ENCODE results near the gene MORN5. TPM values are rescaled to one million over a fixed set of nuclear protein-coding genes. Genes with fewer than 3 reads are reported as not detected.

The MORN5 gene
- total and polyA plus RNA-seq, 4 donors: not detected

GRCh38 chr9:122212473-122213004 is 52.8 kb downstream of the MORN5 start:
- ATAC-seq (ENCODE audit: low FRiP score) (no peak), DNase-seq (no peak)
- H3K4me3 ChIP-seq (ENCODE audit: low read length in 2 of 2): no peak overlapping the region
- intact Hi-C loops (cut with DNase I): no loop called here
- H3K36me3 ChIP-seq (ENCODE audit: control insufficient read depth in 1 of 2, insufficient read depth in 2 of 2, low read length in 1 of 2): no peaks in the 10 kb centered on the region
- H3K27me3 ChIP-seq (ENCODE audit: control insufficient read depth in 1 of 2, insufficient read depth in 2 of 2, low read length in 1 of 2): peaks cover 0 to 2% of the 10 kb centered on the region in 2 donors
- 78 to 87% methylated on average over 7 of the region's 7 CpGs for WGBS, 2 donors
- H3K27ac ChIP-seq (ENCODE audit: low read depth in 1 of 2, low read length in 2 of 2): no peak overlapping the region
- H3K9me3 ChIP-seq (ENCODE audit: control insufficient read depth, low read length): peaks cover 2% of the 10 kb centered on the region
- H3K4me1 ChIP-seq (ENCODE audit: control insufficient read depth in 1 of 2, insufficient read depth in 2 of 2, low read length in 2 of 2): no peaks in the 10 kb centered on the region

GRCh38 chr9:122213102-122213588 is 53.4 kb downstream of the MORN5 start:
- H3K4me1 ChIP-seq (ENCODE audit: control insufficient read depth in 1 of 2, insufficient read depth in 2 of 2, low read length in 2 of 2): no peaks in the 10 kb centered on the region
- no peak overlapping the region for H3K27ac ChIP-seq (ENCODE audit: low read depth in 1 of 2, low read length in 2 of 2)
- no peaks in the 10 kb centered on the region for H3K36me3 ChIP-seq (ENCODE audit: control insufficient read depth in 1 of 2, insufficient read depth in 2 of 2, low read length in 1 of 2)
- ATAC-seq (ENCODE audit: low FRiP score) (no peak), DNase-seq (no peak)
- H3K4me3 ChIP-seq (ENCODE audit: low read length in 2 of 2): no peak overlapping the region
- 26 to 30% methylated on average over 20 of the region's 20 CpGs for WGBS, 2 donors
- H3K27me3 ChIP-seq (ENCODE audit: control insufficient read depth in 1 of 2, insufficient read depth in 2 of 2, low read length in 1 of 2): peaks cover 0 to 2% of the 10 kb centered on the region in 2 donors
- intact Hi-C loops (cut with DNase I): no loop called here
- H3K9me3 ChIP-seq (ENCODE audit: control insufficient read depth, low read length): peaks cover 2% of the 10 kb centered on the region

- no peak overlapping the region for H3K27ac ChIP-seq (ENCODE audit: low read depth in 1 of 2, low read length in 2 of 2)
- ATAC-seq (ENCODE audit: low FRiP score) (no peak), DNase-seq (no peak)
- no peaks in the 10 kb centered on the region for H3K4me1 ChIP-seq (ENCODE audit: control insufficient read depth in 1 of 2, insufficient read depth in 2 of 2, low read length in 2 of 2)
- H3K9me3 ChIP-seq (ENCODE audit: control insufficient read depth, low read length): peaks cover 2% of the 10 kb centered on the region
- H3K4me3 ChIP-seq (ENCODE audit: low read length in 2 of 2): no peak overlapping the region
- H3K27me3 ChIP-seq (ENCODE audit: control insufficient read depth in 1 of 2, insufficient read depth in 2 of 2, low read length in 1 of 2): peaks cover 0 to 2% of the 10 kb centered on the region in 2 donors
- H3K36me3 ChIP-seq (ENCODE audit: control insufficient read depth in 1 of 2, insufficient read depth in 2 of 2, low read length in 1 of 2): no peaks in the 10 kb centered on the region
- intact Hi-C loops (cut with DNase I): no loop called here
- 1 to 2% methylated on average over 57 to 93 of the region's 93 CpGs for WGBS, 2 donors
These were observed 54.1 kb downstream of the MORN5 start for GRCh38 chr9:122213589-122214413.

GRCh38 chr9:122214507-122214906 is 54.8 kb downstream of the MORN5 start:
- no peaks in the 10 kb centered on the region for H3K36me3 ChIP-seq (ENCODE audit: control insufficient read depth in 1 of 2, insufficient read depth in 2 of 2, low read length in 1 of 2)
- H3K27me3 ChIP-seq (ENCODE audit: control insufficient read depth in 1 of 2, insufficient read depth in 2 of 2, low read length in 1 of 2): peaks cover 0 to 2% of the 10 kb centered on the region in 2 donors
- WGBS, 2 donors: 26 to 28% methylated on average over 9 of the region's 9 CpGs
- no peak overlapping the region for H3K27ac ChIP-seq (ENCODE audit: low read depth in 1 of 2, low read length in 2 of 2)
- intact Hi-C loops (cut with DNase I): no loop called here
- no peak for ATAC-seq (ENCODE audit: low FRiP score)
- no peak overlapping the region for H3K4me3 ChIP-seq (ENCODE audit: low read length in 2 of 2)
- peaks cover 2% of the 10 kb centered on the region for H3K9me3 ChIP-seq (ENCODE audit: control insufficient read depth, low read length)
- no peaks in the 10 kb centered on the region for H3K4me1 ChIP-seq (ENCODE audit: control insufficient read depth in 1 of 2, insufficient read depth in 2 of 2, low read length in 2 of 2)
- no peak for DNase-seq

- Histone ChIP-seq H3K4me1 (ENCODE audit: control insufficient read depth in 1 of 2, insufficient read depth in 2 of 2, low read length in 2 of 2) (no peaks in the 10 kb centered on the region), H3K9me3 (ENCODE audit: control insufficient read depth, low read length) (peaks cover 2% of the 10 kb centered on the region), H3K27me3 (ENCODE audit: control insufficient read depth in 1 of 2, insufficient read depth in 2 of 2, low read length in 1 of 2) (no peaks in the 10 kb centered on the region), H3K27ac (ENCODE audit: low read depth in 1 of 2, low read length in 2 of 2) (no peak overlapping the region), H3K4me3 (ENCODE audit: low read length in 2 of 2) (no peak overlapping the region), H3K36me3 (ENCODE audit: control insufficient read depth in 1 of 2, insufficient read depth in 2 of 2, low read length in 1 of 2) (no peaks in the 10 kb centered on the region)
- ATAC-seq (ENCODE audit: low FRiP score) (no peak), DNase-seq (no peak)
- intact Hi-C loops (cut with DNase I): no loop called here
- WGBS, 2 donors: 95 to 96% methylated on average over 1 of the region's 1 CpG
These were observed 56.0 kb downstream of the MORN5 start for GRCh38 chr9:122215663-122216062.

- intact Hi-C loops (cut with DNase I): no loop called here
- Histone ChIP-seq H3K4me3 (ENCODE audit: low read length in 2 of 2) (no peak overlapping the region), H3K27ac (ENCODE audit: low read depth in 1 of 2, low read length in 2 of 2) (no peak overlapping the region), H3K36me3 (ENCODE audit: control insufficient read depth in 1 of 2, insufficient read depth in 2 of 2, low read length in 1 of 2) (no peaks in the 10 kb centered on the region), H3K27me3 (ENCODE audit: control insufficient read depth in 1 of 2, insufficient read depth in 2 of 2, low read length in 1 of 2) (no peaks in the 10 kb centered on the region), H3K4me1 (ENCODE audit: control insufficient read depth in 1 of 2, insufficient read depth in 2 of 2, low read length in 2 of 2) (no peaks in the 10 kb centered on the region), H3K9me3 (ENCODE audit: control insufficient read depth, low read length) (peaks cover 2% of the 10 kb centered on the region)
- 73 to 79% methylated on average over 4 of the region's 4 CpGs for WGBS, 2 donors
- no peak for ATAC-seq (ENCODE audit: low FRiP score)
- no peak for DNase-seq
These were observed 56.6 kb downstream of the MORN5 start for GRCh38 chr9:122216138-122216797.

GRCh38 chr9:122216798-122217418 is 57.2 kb downstream of the MORN5 start:
- Histone ChIP-seq H3K36me3 (ENCODE audit: control insufficient read depth in 1 of 2, insufficient read depth in 2 of 2, low read length in 1 of 2) (no peaks in the 10 kb centered on the region), H3K27ac (ENCODE audit: low read depth in 1 of 2, low read length in 2 of 2) (no peak overlapping the region), H3K4me3 (ENCODE audit: low read length in 2 of 2) (no peak overlapping the region), H3K4me1 (ENCODE audit: control insufficient read depth in 1 of 2, insufficient read depth in 2 of 2, low read length in 2 of 2) (no peaks in the 10 kb centered on the region), H3K9me3 (ENCODE audit: control insufficient read depth, low read length) (peaks cover 2% of the 10 kb centered on the region), H3K27me3 (ENCODE audit: control insufficient read depth in 1 of 2, insufficient read depth in 2 of 2, low read length in 1 of 2) (no peaks in the 10 kb centered on the region)
- DNase-seq (no peak), ATAC-seq (ENCODE audit: low FRiP score) (no peak)
- 33 to 34% methylated on average over 35 of the region's 35 CpGs for WGBS, 2 donors
- intact Hi-C loops (cut with DNase I): no loop called here

GRCh38 chr9:122217640-122218039 is 57.9 kb downstream of the MORN5 start:
- 57 to 59% methylated on average over 4 of the region's 4 CpGs for WGBS, 2 donors
- Histone ChIP-seq H3K36me3 (ENCODE audit: control insufficient read depth in 1 of 2, insufficient read depth in 2 of 2, low read length in 1 of 2) (no peaks in the 10 kb centered on the region), H3K4me3 (ENCODE audit: low read length in 2 of 2) (no peak overlapping the region), H3K27me3 (ENCODE audit: control insufficient read depth in 1 of 2, insufficient read depth in 2 of 2, low read length in 1 of 2) (no peaks in the 10 kb centered on the region), H3K4me1 (ENCODE audit: control insufficient read depth in 1 of 2, insufficient read depth in 2 of 2, low read length in 2 of 2) (no peaks in the 10 kb centered on the region), H3K9me3 (ENCODE audit: control insufficient read depth, low read length) (peaks cover 2% of the 10 kb centered on the region), H3K27ac (ENCODE audit: low read depth in 1 of 2, low read length in 2 of 2) (no peak overlapping the region)
- no peak for ATAC-seq (ENCODE audit: low FRiP score)
- no peak for DNase-seq
- intact Hi-C loops (cut with DNase I): no loop called here
